ENCODE measurements around the gene LIMCH1.

The LIMCH1 gene

GRCh38 chr4:41528512-41529205, 9.3 kb upstream of the LIMCH1 start:
- Histone ChIP-seq H3K36me3 (ENCODE audit: control insufficient read depth in 5 of 5, insufficient read depth in 5 of 5, low read length in 5 of 5) (peaks cover 0 to 6% (median 3%) of the 10 kb centered on the region in 5 donors), H3K4me3 (ENCODE audit: low read depth in 1 of 5, low read length in 5 of 5) (no peak overlapping the region), H3K4me1 (ENCODE audit: control insufficient read depth in 5 of 5, insufficient read depth in 5 of 5, low read length in 5 of 5) (peaks cover 0 to 21% (median 7%) of the 10 kb centered on the region in 5 donors), H3K27me3 (ENCODE audit: control insufficient read depth in 5 of 5, insufficient read depth in 4 of 5, low read length in 5 of 5) (no peaks in the 10 kb centered on the region), H3K9me3 (ENCODE audit: control insufficient read depth in 5 of 5, low read length in 5 of 5) (no peaks in the 10 kb centered on the region), H3K27ac (ENCODE audit: low read depth, low read length) (no peak overlapping the region), H3K9ac (ENCODE audit: low read length in 5 of 5) (no peak overlapping the region)

- Histone ChIP-seq H3K36me3 (ENCODE audit: control insufficient read depth in 5 of 5, insufficient read depth in 5 of 5, low read length in 5 of 5) (peaks cover 0 to 6% (median 3%) of the 10 kb centered on the region in 5 donors), H3K9ac (ENCODE audit: low read length in 5 of 5) (no peak overlapping the region), H3K4me3 (ENCODE audit: low read depth in 1 of 5, low read length in 5 of 5) (no peak overlapping the region), H3K27ac (ENCODE audit: low read depth, low read length) (no peak overlapping the region), H3K9me3 (ENCODE audit: control insufficient read depth in 5 of 5, low read length in 5 of 5) (no peaks in the 10 kb centered on the region), H3K4me1 (ENCODE audit: control insufficient read depth in 5 of 5, insufficient read depth in 5 of 5, low read length in 5 of 5) (peaks cover 0 to 31% (median 6%) of the 10 kb centered on the region in 5 donors), H3K27me3 (ENCODE audit: control insufficient read depth in 5 of 5, insufficient read depth in 4 of 5, low read length in 5 of 5) (no peaks in the 10 kb centered on the region)
Measured at GRCh38 chr4:41530741-41531140, 7.2 kb upstream of the LIMCH1 start.

GRCh38 chr4:41532336-41532735, 5.6 kb upstream of the LIMCH1 start:
- peaks cover 0 to 40% (median 6%) of the 10 kb centered on the region in 5 donors for H3K4me1 ChIP-seq (ENCODE audit: control insufficient read depth in 5 of 5, insufficient read depth in 5 of 5, low read length in 5 of 5)
- H3K36me3 ChIP-seq (ENCODE audit: control insufficient read depth in 5 of 5, insufficient read depth in 5 of 5, low read length in 5 of 5): peaks cover 0 to 3% (median 0%) of the 10 kb centered on the region in 5 donors
- no peak overlapping the region for H3K27ac ChIP-seq (ENCODE audit: low read depth, low read length)
- H3K27me3 ChIP-seq (ENCODE audit: control insufficient read depth in 5 of 5, insufficient read depth in 4 of 5, low read length in 5 of 5): no peaks in the 10 kb centered on the region
- H3K9me3 ChIP-seq (ENCODE audit: control insufficient read depth in 5 of 5, low read length in 5 of 5): no peaks in the 10 kb centered on the region
- H3K9ac ChIP-seq (ENCODE audit: low read length in 5 of 5): no peak overlapping the region
- H3K4me3 ChIP-seq (ENCODE audit: low read depth in 1 of 5, low read length in 5 of 5): no peak overlapping the region

GRCh38 chr4:41532882-41533281, 5.1 kb upstream of the LIMCH1 start:
- Histone ChIP-seq H3K36me3 (ENCODE audit: control insufficient read depth in 5 of 5, insufficient read depth in 5 of 5, low read length in 5 of 5) (peaks cover 0 to 3% (median 0%) of the 10 kb centered on the region in 5 donors), H3K27ac (ENCODE audit: low read depth, low read length) (no peak overlapping the region), H3K4me3 (ENCODE audit: low read depth in 1 of 5, low read length in 5 of 5) (no peak overlapping the region), H3K27me3 (ENCODE audit: control insufficient read depth in 5 of 5, insufficient read depth in 4 of 5, low read length in 5 of 5) (no peaks in the 10 kb centered on the region), H3K9me3 (ENCODE audit: control insufficient read depth in 5 of 5, low read length in 5 of 5) (no peaks in the 10 kb centered on the region), H3K4me1 (ENCODE audit: control insufficient read depth in 5 of 5, insufficient read depth in 5 of 5, low read length in 5 of 5) (peaks cover 0 to 44% (median 9%) of the 10 kb centered on the region in 5 donors), H3K9ac (ENCODE audit: low read length in 5 of 5) (no peak overlapping the region)

GRCh38 chr4:41533680-41534079, 4.3 kb upstream of the LIMCH1 start:
- H3K9me3 ChIP-seq (ENCODE audit: control insufficient read depth in 5 of 5, low read length in 5 of 5): no peaks in the 10 kb centered on the region
- H3K27ac ChIP-seq (ENCODE audit: low read depth, low read length): no peak overlapping the region
- H3K4me1 ChIP-seq (ENCODE audit: control insufficient read depth in 5 of 5, insufficient read depth in 5 of 5, low read length in 5 of 5): peaks cover under 1 to 52% (median 17%) of the 10 kb centered on the region in 5 donors
- H3K9ac ChIP-seq (ENCODE audit: low read length in 5 of 5): no peak overlapping the region
- H3K4me3 ChIP-seq (ENCODE audit: low read depth in 1 of 5, low read length in 5 of 5): no peak overlapping the region
- no peaks in the 10 kb centered on the region for H3K27me3 ChIP-seq (ENCODE audit: control insufficient read depth in 5 of 5, insufficient read depth in 4 of 5, low read length in 5 of 5)
- H3K36me3 ChIP-seq (ENCODE audit: control insufficient read depth in 5 of 5, insufficient read depth in 5 of 5, low read length in 5 of 5): peaks cover 0 to 3% (median 0%) of the 10 kb centered on the region in 5 donors

- H3K4me3 ChIP-seq (ENCODE audit: low read depth in 1 of 5, low read length in 5 of 5): no peak overlapping the region
- no peaks in the 10 kb centered on the region for H3K9me3 ChIP-seq (ENCODE audit: control insufficient read depth in 5 of 5, low read length in 5 of 5)
- H3K4me1 ChIP-seq (ENCODE audit: control insufficient read depth in 5 of 5, insufficient read depth in 5 of 5, low read length in 5 of 5): peaks cover 5 to 55% (median 24%) of the 10 kb centered on the region in 5 donors
- no peak overlapping the region for H3K27ac ChIP-seq (ENCODE audit: low read depth, low read length)
- no peak overlapping the region for H3K9ac ChIP-seq (ENCODE audit: low read length in 5 of 5)
- H3K36me3 ChIP-seq (ENCODE audit: control insufficient read depth in 5 of 5, insufficient read depth in 5 of 5, low read length in 5 of 5): peaks cover 0 to 3% (median 0%) of the 10 kb centered on the region in 5 donors
- H3K27me3 ChIP-seq (ENCODE audit: control insufficient read depth in 5 of 5, insufficient read depth in 4 of 5, low read length in 5 of 5): no peaks in the 10 kb centered on the region
Measured at GRCh38 chr4:41534404-41534803, 3.6 kb upstream of the LIMCH1 start.

- no peak overlapping the region for H3K4me3 ChIP-seq (ENCODE audit: low read depth in 1 of 5, low read length in 5 of 5)
- H3K4me1 ChIP-seq (ENCODE audit: control insufficient read depth in 5 of 5, insufficient read depth in 5 of 5, low read length in 5 of 5): peaks cover 5 to 66% (median 30%) of the 10 kb centered on the region in 5 donors
- H3K27me3 ChIP-seq (ENCODE audit: control insufficient read depth in 5 of 5, insufficient read depth in 4 of 5, low read length in 5 of 5): no peaks in the 10 kb centered on the region
- no peak overlapping the region for H3K9ac ChIP-seq (ENCODE audit: low read length in 5 of 5)
- H3K9me3 ChIP-seq (ENCODE audit: control insufficient read depth in 5 of 5, low read length in 5 of 5): no peaks in the 10 kb centered on the region
- H3K36me3 ChIP-seq (ENCODE audit: control insufficient read depth in 5 of 5, insufficient read depth in 5 of 5, low read length in 5 of 5): peaks cover 0 to 3% (median 0%) of the 10 kb centered on the region in 5 donors
- peak overlapping the region; percentile 26 for H3K27ac ChIP-seq (ENCODE audit: low read depth, low read length)
Measured at GRCh38 chr4:41535911-41536371, 2.0 kb upstream of the LIMCH1 start.

GRCh38 chr4:41537292-41537890, 566 bp upstream of the LIMCH1 start:
- Histone ChIP-seq H3K4me3 (ENCODE audit: low read depth in 1 of 5, low read length in 5 of 5) (no peak overlapping the region), H3K9me3 (ENCODE audit: control insufficient read depth in 5 of 5, low read length in 5 of 5) (no peaks in the 10 kb centered on the region), H3K36me3 (ENCODE audit: control insufficient read depth in 5 of 5, insufficient read depth in 5 of 5, low read length in 5 of 5) (no peaks in the 10 kb centered on the region), H3K27me3 (ENCODE audit: control insufficient read depth in 5 of 5, insufficient read depth in 4 of 5, low read length in 5 of 5) (no peaks in the 10 kb centered on the region), H3K4me1 (ENCODE audit: control insufficient read depth in 5 of 5, insufficient read depth in 5 of 5, low read length in 5 of 5) (peaks cover 5 to 72% (median 43%) of the 10 kb centered on the region in 5 donors), H3K27ac (ENCODE audit: low read depth, low read length) (no peak overlapping the region), H3K9ac (ENCODE audit: low read length in 5 of 5) (no peak overlapping the region)

- Histone ChIP-seq H3K9ac (ENCODE audit: low read length in 5 of 5) (peak overlapping the region in 3 of 5 donors; percentile 40 to 49 (median 48)), H3K27ac (ENCODE audit: low read depth, low read length) (peak overlapping the region; percentile 39), H3K4me1 (ENCODE audit: control insufficient read depth in 5 of 5, insufficient read depth in 5 of 5, low read length in 5 of 5) (peaks cover 5 to 66% (median 43%) of the 10 kb centered on the region in 5 donors), H3K4me3 (ENCODE audit: low read depth in 1 of 5, low read length in 5 of 5) (peak overlapping the region; percentile 8 to 42 (median 36)), H3K36me3 (ENCODE audit: control insufficient read depth in 5 of 5, insufficient read depth in 5 of 5, low read length in 5 of 5) (no peaks in the 10 kb centered on the region), H3K27me3 (ENCODE audit: control insufficient read depth in 5 of 5, insufficient read depth in 4 of 5, low read length in 5 of 5) (no peaks in the 10 kb centered on the region), H3K9me3 (ENCODE audit: control insufficient read depth in 5 of 5, low read length in 5 of 5) (no peaks in the 10 kb centered on the region)
Measured at GRCh38 chr4:41538887-41539498, 1.0 kb downstream of the LIMCH1 start.

- peaks cover 5 to 70% (median 43%) of the 10 kb centered on the region in 5 donors for H3K4me1 ChIP-seq (ENCODE audit: control insufficient read depth in 5 of 5, insufficient read depth in 5 of 5, low read length in 5 of 5)
- H3K27ac ChIP-seq (ENCODE audit: low read depth, low read length): peak overlapping the region; percentile 39
- peak overlapping the region in 1 of 5 donors; percentile 40 for H3K9ac ChIP-seq (ENCODE audit: low read length in 5 of 5)
Measured at GRCh38 chr4:41539711-41540110, 1.8 kb downstream of the LIMCH1 start.

More at GRCh38 chr4:41539711-41540110, 1.8 kb downstream of the LIMCH1 start:
- Histone ChIP-seq H3K4me3 (ENCODE audit: low read depth in 1 of 5, low read length in 5 of 5) (peak overlapping the region in 3 of 5 donors; percentile 6 to 17 (median 8)), H3K27me3 (ENCODE audit: control insufficient read depth in 5 of 5, insufficient read depth in 4 of 5, low read length in 5 of 5) (no peaks in the 10 kb centered on the region), H3K9me3 (ENCODE audit: control insufficient read depth in 5 of 5, low read length in 5 of 5) (no peaks in the 10 kb centered on the region), H3K36me3 (ENCODE audit: control insufficient read depth in 5 of 5, insufficient read depth in 5 of 5, low read length in 5 of 5) (no peaks in the 10 kb centered on the region)
